Measurements from ENCODE around the gene WDR45B.

- TF ChIP-seq, protein P1, sequence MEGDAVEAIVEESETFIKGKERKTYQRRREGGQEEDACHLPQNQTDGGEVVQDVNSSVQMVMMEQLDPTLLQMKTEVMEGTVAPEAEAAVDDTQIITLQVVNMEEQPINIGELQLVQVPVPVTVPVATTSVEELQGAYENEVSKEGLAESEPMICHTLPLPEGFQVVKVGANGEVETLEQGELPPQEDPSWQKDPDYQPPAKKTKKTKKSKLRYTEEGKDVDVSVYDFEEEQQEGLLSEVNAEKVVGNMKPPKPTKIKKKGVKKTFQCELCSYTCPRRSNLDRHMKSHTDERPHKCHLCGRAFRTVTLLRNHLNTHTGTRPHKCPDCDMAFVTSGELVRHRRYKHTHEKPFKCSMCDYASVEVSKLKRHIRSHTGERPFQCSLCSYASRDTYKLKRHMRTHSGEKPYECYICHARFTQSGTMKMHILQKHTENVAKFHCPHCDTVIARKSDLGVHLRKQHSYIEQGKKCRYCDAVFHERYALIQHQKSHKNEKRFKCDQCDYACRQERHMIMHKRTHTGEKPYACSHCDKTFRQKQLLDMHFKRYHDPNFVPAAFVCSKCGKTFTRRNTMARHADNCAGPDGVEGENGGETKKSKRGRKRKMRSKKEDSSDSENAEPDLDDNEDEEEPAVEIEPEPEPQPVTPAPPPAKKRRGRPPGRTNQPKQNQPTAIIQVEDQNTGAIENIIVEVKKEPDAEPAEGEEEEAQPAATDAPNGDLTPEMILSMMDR (IDR thresholded peaks at IDR 0.05) = no peak
- no peak for TF ChIP-seq POLR2A (IDR thresholded peaks at IDR 0.05)
- no peak for TF ChIP-seq POLR2AphosphoS5 (IDR thresholded peaks at IDR 0.05)
These were observed 6.2 kb downstream of the WDR45B start for GRCh38 chr17:82642022-82642421.

All from breast epithelium (tissue), 3 donors.